Trophoblast cell (in vitro differentiated cells and primary cell): ENCODE results near the gene PNP. TPM values are rescaled to one million over a fixed set of nuclear protein-coding genes. Genes with fewer than 3 reads are reported as not detected.

Experiments used
- DNase-seq, 2 donors: peaks; one replicate each; pipeline ENCODE4 v3.0.0-alpha.2; 2016
- H2AFZ ChIP-seq: 2 replicates; pipeline ENCODE4 v1.6.1; 2013; ENCODE audit warnings: low read length, moderate library complexity, mild to moderate bottlenecking; ENCODE audit not compliant: insufficient read depth, poor library complexity
- H2AK5ac ChIP-seq: 2 replicates; pipeline ENCODE4 v1.6.1; 2013; ENCODE audit warnings: mild to moderate bottlenecking, low read length
- H2BK120ac ChIP-seq: 2 replicates; pipeline ENCODE4 v1.6.1; 2013; ENCODE audit warnings: low read length, mild to moderate bottlenecking, moderate library complexity; ENCODE audit not compliant: insufficient read depth, poor library complexity
- H2BK12ac ChIP-seq: 2 replicates; pipeline ENCODE4 v1.6.1; 2013; ENCODE audit warnings: mild to moderate bottlenecking, low read length, moderate library complexity
- H2BK5ac ChIP-seq: 2 replicates; pipeline ENCODE4 v1.6.1; 2013; ENCODE audit warnings: low read length, low read depth, moderate library complexity, mild to moderate bottlenecking; ENCODE audit not compliant: poor library complexity
- H3K14ac ChIP-seq: 2 replicates; pipeline ENCODE4 v1.6.1; 2013; ENCODE audit warnings: mild to moderate bottlenecking, low read length
- H3K18ac ChIP-seq: 2 replicates; pipeline ENCODE4 v1.6.1; 2013; ENCODE audit warnings: mild to moderate bottlenecking, low read length
- H3K23ac ChIP-seq: 2 replicates; pipeline ENCODE4 v1.6.1; 2013; ENCODE audit warnings: low read length
- H3K27ac ChIP-seq: 2 replicates; pipeline ENCODE4 v1.5.1; 2013; ENCODE audit warnings: low read depth, mild to moderate bottlenecking, inconsistent platforms, low read length, moderate library complexity
- H3K27me3 ChIP-seq: 2 replicates; pipeline ENCODE4 v1.6.1; 2013; ENCODE audit warnings: inconsistent platforms, mild to moderate bottlenecking, low read length, moderate library complexity; ENCODE audit not compliant: insufficient read depth
- H3K36me3 ChIP-seq, 2 experiments: 1 replicate in 1 of 2; 2 replicates in 1 of 2; pipeline ENCODE4 v1.6.1; 2013; ENCODE audit warnings: low read length in 2 of 2, mild to moderate bottlenecking in 2 of 2, moderate library complexity in 1 of 2; ENCODE audit not compliant: insufficient read depth in 2 of 2, control insufficient read depth in 1 of 2
- H3K4ac ChIP-seq: 2 replicates; pipeline ENCODE4 v1.6.1; 2013; ENCODE audit warnings: low read depth, mild to moderate bottlenecking, low read length, moderate library complexity
- H3K4me1 ChIP-seq, 2 experiments: 1 replicate in 1 of 2; 2 replicates in 1 of 2; pipeline ENCODE4 v1.6.1; 2013; ENCODE audit warnings: low read length in 2 of 2, mild to moderate bottlenecking in 2 of 2, moderate library complexity in 1 of 2; ENCODE audit not compliant: insufficient read depth in 2 of 2, control insufficient read depth in 1 of 2
- H3K4me2 ChIP-seq: 2 replicates; pipeline ENCODE4 v1.6.1; 2013; ENCODE audit warnings: inconsistent platforms, mild to moderate bottlenecking, low read length, moderate library complexity
- H3K4me3 ChIP-seq: 2 replicates; pipeline ENCODE4 v1.5.1; 2013; ENCODE audit warnings: mild to moderate bottlenecking, low read depth, low read length, inconsistent platforms
- H3K79me1 ChIP-seq: one replicate; pipeline ENCODE4 v1.6.1; 2013; ENCODE audit warnings: low read length
- H3K79me2 ChIP-seq: 2 replicates; pipeline ENCODE4 v1.6.1; 2013; ENCODE audit warnings: low read length, mild to moderate bottlenecking; ENCODE audit not compliant: control insufficient read depth, insufficient read depth, poor library complexity
- H3K9ac ChIP-seq: 2 replicates; pipeline ENCODE4 v1.6.1; 2013; ENCODE audit warnings: mild to moderate bottlenecking, low read length
- H3K9me3 ChIP-seq: 2 replicates; pipeline ENCODE4 v1.6.1; 2013; ENCODE audit warnings: low read depth, mild to moderate bottlenecking, control low read depth, inconsistent platforms, low read length; ENCODE audit not compliant: insufficient read depth
- H4K12ac ChIP-seq: 2 replicates; pipeline ENCODE4 v1.6.1; 2013; ENCODE audit warnings: low read depth, mild to moderate bottlenecking, low read length, moderate library complexity
- H4K8ac ChIP-seq: 2 replicates; pipeline ENCODE4 v1.6.1; 2013; ENCODE audit warnings: low read depth, mild to moderate bottlenecking, low read length, moderate library complexity
- H4K91ac ChIP-seq: one replicate; pipeline ENCODE4 v1.6.1; 2013; ENCODE audit warnings: low read depth, mild to moderate bottlenecking, low read length, moderate library complexity
- WGBS: extraction: QIAGEN DNeasy Blood & Tissue Kit; methylation state at CpG from one replicate; pipeline ENCODE4 v1.1.7; 2013; ENCODE audit warnings: missing lambda C conversion rate; ENCODE audit not compliant: insufficient read length, insufficient coverage; ENCODE audit errors: extremely low coverage; 5-methylcytosine and 5-hydroxymethylcytosine counted together
- polyA plus RNA-seq: library from polyadenylated mRNA; stranded (reverse); fragments of 200-250 nt; gene quantifications from 2 replicates; pipeline ENCODE4 v1.2.3, GENCODE V29; 2013

Gene PNP
- 40.7 and 41.3 TPM in 2 replicates for polyA plus RNA-seq

GRCh38 chr14:20469242-20469889, at the start of gene PNP:
Gene PNP (plus strand): TSS chr14:20469406. CDS start chr14:20469525, 119 bp downstream.
- peaks cover 4 to 9% of the 10 kb centered on the region in 2 experiments for H3K36me3 ChIP-seq
- peaks cover 2 to 8% of the 10 kb centered on the region in 2 experiments for H3K4me1 ChIP-seq
- peaks cover 10% of the 10 kb centered on the region for H3K79me1 ChIP-seq
- peak within 1 kb of the TSS; percentile 32 for H3K9ac ChIP-seq
- H3K27ac ChIP-seq = peak within 1 kb of the TSS; percentile 46
- peak within 1 kb of the TSS; percentile 87 for H3K18ac ChIP-seq
- H2BK12ac ChIP-seq = no peak within 1 kb of the TSS
- no peak within 1 kb of the TSS for H3K23ac ChIP-seq
- peak within 1 kb of the TSS; percentile 53 for H2BK120ac ChIP-seq
- H2AFZ ChIP-seq = peak within 1 kb of the TSS; percentile 54
- no peaks in the 10 kb centered on the region for H3K27me3 ChIP-seq
- H2AK5ac ChIP-seq = peak within 1 kb of the TSS; percentile 4
- H4K12ac ChIP-seq = peak within 1 kb of the TSS; percentile 54
- H4K8ac ChIP-seq = peak within 1 kb of the TSS; percentile 56
- H3K9me3 ChIP-seq = no peaks in the 10 kb centered on the region
- peak within 1 kb of the TSS; percentile 45 for H4K91ac ChIP-seq
- H3K14ac ChIP-seq = peak within 1 kb of the TSS; percentile 14
- no CpG with 5 or more reads among the region's 40 CpGs for WGBS
- H3K4ac ChIP-seq = peak within 1 kb of the TSS; percentile 73
- H2BK5ac ChIP-seq = peak within 1 kb of the TSS; percentile 65
- H3K4me2 ChIP-seq = peak within 1 kb of the TSS; percentile 81
- DNase-seq = peak; percentile 72 to 85
- H3K79me2 ChIP-seq = peaks cover 2% of the 10 kb centered on the region
- H3K4me3 ChIP-seq = peak within 1 kb of the TSS; percentile 85

GRCh38 chr14:20419419-20419818, 49.8 kb upstream of the PNP start:
- no peak overlapping the region for H2BK120ac ChIP-seq
- H4K8ac ChIP-seq = no peak overlapping the region
- H3K36me3 ChIP-seq = no peaks in the 10 kb centered on the region
- H3K4me3 ChIP-seq = no peak overlapping the region
- no peak overlapping the region for H2BK12ac ChIP-seq
- no peak overlapping the region for H3K27ac ChIP-seq
- WGBS = no CpG with 5 or more reads among the region's 1 CpG
- H3K14ac ChIP-seq = no peak overlapping the region
- no peak overlapping the region for H3K4me2 ChIP-seq
- H2BK5ac ChIP-seq = no peak overlapping the region
- H3K18ac ChIP-seq = no peak overlapping the region
- H2AFZ ChIP-seq = no peak overlapping the region
- H2AK5ac ChIP-seq = no peak overlapping the region
- no peaks in the 10 kb centered on the region for H3K79me1 ChIP-seq
- H3K23ac ChIP-seq = no peak overlapping the region
- H4K91ac ChIP-seq = no peak overlapping the region
- no peak overlapping the region for H3K9ac ChIP-seq
- no peak for DNase-seq
- no peaks in the 10 kb centered on the region for H3K4me1 ChIP-seq
- no peaks in the 10 kb centered on the region for H3K27me3 ChIP-seq
- no peaks in the 10 kb centered on the region for H3K79me2 ChIP-seq
- no peak overlapping the region for H3K4ac ChIP-seq
- no peaks in the 10 kb centered on the region for H3K9me3 ChIP-seq
- no peak overlapping the region for H4K12ac ChIP-seq

GRCh38 chr14:20421267-20421666, 47.9 kb upstream of the PNP start:
- Histone ChIP-seq H2AFZ (no peak overlapping the region), H2BK5ac (no peak overlapping the region), H3K14ac (no peak overlapping the region), H4K12ac (no peak overlapping the region), H3K9ac (no peak overlapping the region), H3K79me1 (no peaks in the 10 kb centered on the region), H2BK12ac (no peak overlapping the region), H4K8ac (no peak overlapping the region), H3K4me3 (no peak overlapping the region), H2BK120ac (no peak overlapping the region), H3K4me1 (no peaks in the 10 kb centered on the region), H3K4ac (no peak overlapping the region), H3K18ac (no peak overlapping the region), H3K23ac (no peak overlapping the region), H3K4me2 (no peak overlapping the region), H3K79me2 (no peaks in the 10 kb centered on the region), H2AK5ac (no peak overlapping the region), H4K91ac (no peak overlapping the region), H3K27me3 (no peaks in the 10 kb centered on the region), H3K27ac (no peak overlapping the region), H3K9me3 (no peaks in the 10 kb centered on the region), H3K36me3 (no peaks in the 10 kb centered on the region)
- no peak for DNase-seq
- WGBS = no CpG with 5 or more reads among the region's 2 CpGs

GRCh38 chr14:20422886-20423285, 46.3 kb upstream of the PNP start:
- Histone ChIP-seq H3K23ac (no peak overlapping the region), H2BK5ac (no peak overlapping the region), H3K79me1 (no peaks in the 10 kb centered on the region), H3K18ac (no peak overlapping the region), H3K4me2 (no peak overlapping the region), H4K91ac (no peak overlapping the region), H3K4me1 (peaks cover 4% of the 10 kb centered on the region in 2 experiments), H2BK120ac (no peak overlapping the region), H3K27me3 (no peaks in the 10 kb centered on the region), H2AK5ac (no peak overlapping the region), H3K79me2 (no peaks in the 10 kb centered on the region), H3K14ac (no peak overlapping the region), H3K9me3 (no peaks in the 10 kb centered on the region), H3K4me3 (no peak overlapping the region), H4K8ac (no peak overlapping the region), H4K12ac (no peak overlapping the region), H2AFZ (no peak overlapping the region), H3K9ac (no peak overlapping the region), H2BK12ac (no peak overlapping the region), H3K36me3 (no peaks in the 10 kb centered on the region), H3K27ac (no peak overlapping the region), H3K4ac (no peak overlapping the region)
- DNase-seq = no peak
- no CpG with 5 or more reads among the region's 2 CpGs for whole genome bisulfite sequencing
